Fibroblast of lung (primary cell): Measurements from ENCODE around the gene WNT10A.

Experiments
- EZH2 ChIP-seq: IDR thresholded peaks from 2 replicates; pipeline ENCODE4 v1.5.1; 2012; ENCODE audit warnings: low read length, control low read depth, mild to moderate bottlenecking; ENCODE audit errors: missing control alignments
- TF ChIP-seq, protein P1 (sequence below), 2 donors: IDR thresholded peaks in 1 of 2; conservative IDR thresholded peaks in 1 of 2; 1 replicate in 1 of 2; 2 replicates in 1 of 2; pipeline ENCODE4 v1.5.1; 2011 to 2012; ENCODE audit warnings: low read length in 2 of 2, control low read depth in 1 of 2, inconsistent platforms in 1 of 2, low read depth in 1 of 2, mild to moderate bottlenecking in 1 of 2

DNA sequence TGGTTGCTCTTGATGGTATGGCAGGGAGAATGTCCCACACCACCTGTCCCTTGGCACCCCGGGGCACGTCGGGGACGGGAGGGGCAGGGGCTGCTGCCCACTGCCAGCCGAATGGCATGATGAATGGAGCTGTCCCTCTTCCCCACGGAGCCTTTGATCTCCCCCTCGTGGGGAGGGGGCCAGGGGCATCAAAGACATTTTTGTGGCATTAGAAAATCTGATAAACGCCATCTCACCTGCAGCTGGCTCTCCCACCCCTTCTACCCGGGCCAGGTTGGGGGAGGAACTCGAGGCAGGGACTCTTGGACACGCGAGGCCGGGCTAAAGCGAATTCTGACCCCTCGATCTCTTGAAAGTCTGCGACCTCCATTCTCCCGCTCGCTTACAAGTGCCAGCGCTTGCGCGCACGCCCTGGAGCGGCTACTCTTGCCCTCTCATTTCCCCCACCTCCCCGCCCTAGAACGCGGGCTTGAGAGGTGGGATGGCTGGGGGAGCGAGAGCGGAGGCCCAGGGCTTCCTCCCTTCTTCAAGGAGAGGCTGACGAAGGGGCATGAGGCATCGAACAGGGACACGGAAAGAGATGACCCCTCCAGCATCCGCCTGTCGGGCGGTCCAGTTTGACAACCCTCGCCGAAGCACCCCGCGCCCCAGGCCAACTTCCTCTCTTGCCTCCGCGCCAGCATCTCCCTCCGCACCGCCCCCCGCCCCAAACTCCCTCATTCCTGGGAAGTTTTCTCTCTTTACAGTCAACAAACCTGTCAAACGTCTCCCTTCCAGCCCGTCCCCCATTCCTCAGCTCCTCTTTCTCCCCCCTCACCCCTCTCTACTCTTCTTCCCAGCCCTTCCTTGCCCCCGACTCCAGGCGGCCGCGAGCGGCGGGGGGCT, 21.7 kb upstream of the WNT10A start:
- TF ChIP-seq, protein P1, sequence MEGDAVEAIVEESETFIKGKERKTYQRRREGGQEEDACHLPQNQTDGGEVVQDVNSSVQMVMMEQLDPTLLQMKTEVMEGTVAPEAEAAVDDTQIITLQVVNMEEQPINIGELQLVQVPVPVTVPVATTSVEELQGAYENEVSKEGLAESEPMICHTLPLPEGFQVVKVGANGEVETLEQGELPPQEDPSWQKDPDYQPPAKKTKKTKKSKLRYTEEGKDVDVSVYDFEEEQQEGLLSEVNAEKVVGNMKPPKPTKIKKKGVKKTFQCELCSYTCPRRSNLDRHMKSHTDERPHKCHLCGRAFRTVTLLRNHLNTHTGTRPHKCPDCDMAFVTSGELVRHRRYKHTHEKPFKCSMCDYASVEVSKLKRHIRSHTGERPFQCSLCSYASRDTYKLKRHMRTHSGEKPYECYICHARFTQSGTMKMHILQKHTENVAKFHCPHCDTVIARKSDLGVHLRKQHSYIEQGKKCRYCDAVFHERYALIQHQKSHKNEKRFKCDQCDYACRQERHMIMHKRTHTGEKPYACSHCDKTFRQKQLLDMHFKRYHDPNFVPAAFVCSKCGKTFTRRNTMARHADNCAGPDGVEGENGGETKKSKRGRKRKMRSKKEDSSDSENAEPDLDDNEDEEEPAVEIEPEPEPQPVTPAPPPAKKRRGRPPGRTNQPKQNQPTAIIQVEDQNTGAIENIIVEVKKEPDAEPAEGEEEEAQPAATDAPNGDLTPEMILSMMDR (conservative IDR thresholded peaks at IDR 0.05 in 1 of 2, IDR thresholded peaks at IDR 0.05 in 1 of 2; ENCODE audit: low read depth in 1 of 2, low read length in 2 of 2): no peak
- peak; percentile 95 for TF ChIP-seq EZH2
